IPS-18a (cell line): ENCODE data around the gene ABCA5.
"Not testable (repeated sequence)": the region's sequence is repeated elsewhere in the genome, so short reads cannot be mapped to it uniquely, and the experiment has no call there.

Experiments
- H3K27ac ChIP-seq: one replicate; pipeline ENCODE4 v1.5.1; 2013; ENCODE audit warnings: low read length
- H3K27me3 ChIP-seq: one replicate; pipeline ENCODE4 v1.6.1; 2013; ENCODE audit warnings: mild to moderate bottlenecking, low read length; ENCODE audit not compliant: control insufficient read depth, insufficient read depth
- H3K36me3 ChIP-seq: one replicate; pipeline ENCODE4 v1.6.1; 2013; ENCODE audit warnings: low read depth, low read length; ENCODE audit not compliant: control insufficient read depth
- H3K4me1 ChIP-seq: one replicate; pipeline ENCODE4 v1.6.1; 2013; ENCODE audit warnings: low read depth, low read length; ENCODE audit not compliant: control insufficient read depth
- H3K4me3 ChIP-seq: one replicate; pipeline ENCODE4 v1.5.1; 2013; ENCODE audit warnings: low read length
- H3K9ac ChIP-seq: one replicate; pipeline ENCODE4 v1.6.1; 2013; ENCODE audit warnings: mild to moderate bottlenecking, low read length, moderate library complexity
- H3K9me3 ChIP-seq: one replicate; pipeline ENCODE4 v1.6.1; 2013; ENCODE audit warnings: low read depth, low read length; ENCODE audit not compliant: control insufficient read depth

ABCA5 gene

DNA sequence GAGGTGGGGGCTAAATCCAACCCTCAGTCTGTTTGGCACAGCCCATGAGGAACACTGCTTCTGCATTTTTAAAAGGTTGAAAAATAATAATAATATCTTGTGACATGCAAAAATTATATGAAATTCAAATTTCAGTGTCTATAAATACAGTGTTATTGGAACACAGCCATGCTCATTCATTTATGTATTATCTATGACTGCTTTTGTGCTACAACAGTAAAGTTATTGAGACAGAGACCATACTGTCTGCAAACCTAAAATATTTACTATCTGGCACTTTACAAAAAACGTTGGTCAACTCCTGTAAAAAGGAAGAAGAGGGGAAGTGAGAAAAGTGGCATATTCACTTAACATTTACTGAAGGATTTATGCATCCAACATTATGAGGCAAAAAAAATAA lies 3.1 kb downstream of the ABCA5 start:
- no peak overlapping the region for H3K27ac ChIP-seq

DNA sequence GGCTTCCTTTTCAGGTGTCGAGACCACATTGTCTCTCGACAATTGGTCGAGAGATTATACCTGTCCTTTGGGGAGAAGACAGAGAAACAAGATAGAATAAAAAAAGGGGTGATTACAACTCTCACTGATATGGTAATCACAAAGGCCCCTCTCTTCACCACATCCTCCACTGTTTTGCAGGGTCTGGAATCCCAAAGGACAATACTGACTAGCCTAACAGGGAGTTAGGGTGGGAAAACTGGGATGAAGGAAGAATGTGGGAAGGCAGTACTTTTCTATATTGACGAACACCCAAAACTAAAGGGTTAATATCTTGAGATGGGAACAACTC lies 6.1 kb downstream of the ABCA5 start:
- H3K4me3 ChIP-seq, result peak overlapping the region; percentile 7
- H3K9ac ChIP-seq, result no peak overlapping the region
- no peaks in the 10 kb centered on the region for H3K36me3 ChIP-seq
- no peak overlapping the region for H3K27ac ChIP-seq
- H3K27me3 ChIP-seq, result peaks cover 16% of the 10 kb centered on the region
- H3K9me3 ChIP-seq, result no peaks in the 10 kb centered on the region
- peaks cover 30% of the 10 kb centered on the region for H3K4me1 ChIP-seq

More for the DNA sequence above, 3.1 kb downstream of the ABCA5 start:
- H3K27me3 ChIP-seq, result peaks cover 30% of the 10 kb centered on the region
- H3K4me1 ChIP-seq, result peaks cover 34% of the 10 kb centered on the region
- H3K4me3 ChIP-seq, result no peak overlapping the region
- H3K9ac ChIP-seq, result no peak overlapping the region
- H3K36me3 ChIP-seq, result no peaks in the 10 kb centered on the region
- no peaks in the 10 kb centered on the region for H3K9me3 ChIP-seq

DNA sequence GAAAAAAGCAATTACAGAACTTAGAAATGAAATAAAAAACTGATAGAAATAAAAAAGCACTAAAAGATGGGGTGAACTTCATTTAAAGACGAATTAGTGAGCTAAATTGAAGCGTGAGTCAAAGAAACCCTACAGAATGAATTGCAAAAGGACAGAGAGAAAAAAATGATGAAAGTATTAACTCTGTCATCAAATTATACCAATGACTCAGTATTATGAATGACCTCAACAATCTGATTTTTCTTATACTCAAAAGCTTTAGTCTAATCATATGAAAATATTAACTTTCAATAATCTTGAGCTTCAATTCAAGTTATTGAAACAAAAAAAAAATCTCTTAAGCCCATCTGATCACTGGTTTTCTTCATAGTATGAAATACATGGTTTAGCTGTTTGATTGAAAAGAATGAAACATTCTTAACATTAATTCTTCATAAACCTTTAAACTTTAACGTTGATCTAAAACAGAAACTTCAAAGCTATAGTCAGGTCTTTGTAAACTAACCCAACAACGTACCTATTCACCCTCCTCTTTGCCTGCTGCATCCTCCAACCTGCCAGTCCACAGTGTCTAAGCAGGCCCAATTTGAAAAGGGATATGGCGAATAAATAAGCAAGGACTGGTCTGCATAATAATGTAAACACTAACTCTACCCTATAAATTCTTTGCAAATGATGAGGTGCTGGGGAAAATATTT lies 6.6 kb downstream of the ABCA5 start:
- peaks cover 11% of the 10 kb centered on the region for H3K27me3 ChIP-seq
- H3K36me3 ChIP-seq, result no peaks in the 10 kb centered on the region
- H3K4me3 ChIP-seq, result peak overlapping the region; percentile 7
- no peak overlapping the region for H3K9ac ChIP-seq
- no peak overlapping the region for H3K27ac ChIP-seq
- no peaks in the 10 kb centered on the region for H3K9me3 ChIP-seq
- peaks cover 29% of the 10 kb centered on the region for H3K4me1 ChIP-seq

DNA sequence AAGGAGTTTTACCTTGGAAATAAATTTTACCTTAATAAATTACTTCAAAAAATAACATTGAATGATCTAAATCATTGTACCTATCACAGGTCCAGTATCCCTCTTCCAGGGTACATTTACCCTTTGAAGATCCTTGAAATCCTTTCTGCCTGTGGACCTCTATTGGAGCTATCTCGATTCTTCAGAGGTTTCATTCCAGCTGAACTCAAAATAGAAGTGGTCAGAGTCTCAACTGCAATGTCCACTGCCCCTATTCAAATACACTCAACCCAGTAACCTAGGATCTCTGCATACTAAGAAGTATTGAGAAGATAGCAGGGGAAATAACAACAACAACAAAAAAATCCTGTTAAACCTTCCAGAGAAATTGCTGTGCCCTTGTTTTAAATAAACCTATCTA lies 9.3 kb downstream of the ABCA5 start:
- Histone ChIP-seq H3K36me3 (no peaks in the 10 kb centered on the region), H3K27ac (no peak overlapping the region), H3K9me3 (no peaks in the 10 kb centered on the region), H3K4me3 (no peak overlapping the region), H3K27me3 (no peaks in the 10 kb centered on the region), H3K4me1 (peaks cover 22% of the 10 kb centered on the region), H3K9ac (no peak overlapping the region)

DNA sequence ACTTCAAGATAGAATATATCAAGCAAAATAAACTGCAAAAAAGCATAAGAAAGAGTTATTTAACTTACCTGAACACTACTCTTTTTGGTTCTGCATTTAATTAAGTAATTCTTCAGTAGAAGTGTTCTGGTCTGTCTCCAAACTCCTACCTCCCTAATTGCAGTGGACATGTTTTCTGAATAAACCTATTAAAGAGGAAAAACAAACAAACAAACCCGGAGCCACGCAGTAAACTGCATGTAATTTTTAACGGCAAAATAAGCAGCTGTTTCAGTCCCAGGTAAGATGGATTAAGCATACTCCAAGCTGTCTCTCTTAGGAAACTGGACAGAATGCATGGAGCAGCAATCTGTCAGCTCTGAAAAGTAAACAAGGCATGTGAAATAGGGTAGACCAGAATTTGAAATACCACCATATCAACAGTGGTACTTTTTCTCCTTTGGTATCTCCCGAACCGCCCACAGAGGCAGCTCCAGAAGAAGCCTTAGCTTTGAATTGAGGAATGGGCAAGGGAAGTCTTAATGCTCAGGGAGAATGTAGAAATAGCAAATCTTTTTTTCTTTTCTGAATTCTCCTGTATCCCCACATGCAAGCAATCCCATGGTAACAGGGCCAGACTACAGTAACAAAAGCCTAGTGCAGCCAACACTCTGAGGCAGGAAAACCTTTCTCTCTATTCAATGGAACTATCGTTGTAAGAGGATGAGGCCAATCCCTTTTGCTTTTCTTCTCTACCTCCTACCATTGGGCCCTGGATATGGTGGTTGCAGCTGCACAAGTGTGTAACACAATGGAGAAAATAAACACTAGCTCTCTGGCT lies 12.5 kb downstream of the ABCA5 start:
- Histone ChIP-seq H3K27ac (no peak overlapping the region), H3K36me3 (no peaks in the 10 kb centered on the region), H3K9me3 (no peaks in the 10 kb centered on the region), H3K4me3 (no peak overlapping the region), H3K9ac (no peak overlapping the region), H3K27me3 (no peaks in the 10 kb centered on the region), H3K4me1 (peaks cover under 1% of the 10 kb centered on the region)

DNA sequence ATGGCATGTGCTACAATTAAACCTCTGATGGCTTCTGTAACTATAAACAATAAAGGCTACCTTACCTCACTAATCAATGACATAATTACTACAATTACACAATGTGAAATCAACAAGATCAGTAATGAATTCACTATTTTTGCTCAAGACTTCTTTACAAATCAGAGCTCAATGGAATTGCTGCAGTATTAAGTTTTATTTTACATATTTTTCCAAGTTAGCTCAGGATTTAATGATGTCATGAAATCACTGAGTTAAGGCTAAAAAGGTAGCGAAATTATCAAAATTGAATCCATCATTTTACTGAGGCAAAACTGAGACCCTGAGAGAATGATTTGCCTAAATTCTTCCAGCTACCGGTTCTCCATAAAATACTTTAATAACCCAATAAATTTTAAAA lies 21.8 kb downstream of the ABCA5 start:
- H3K4me1 ChIP-seq, result no peaks in the 10 kb centered on the region
- H3K36me3 ChIP-seq, result no peaks in the 10 kb centered on the region
- no peaks in the 10 kb centered on the region for H3K9me3 ChIP-seq

DNA sequence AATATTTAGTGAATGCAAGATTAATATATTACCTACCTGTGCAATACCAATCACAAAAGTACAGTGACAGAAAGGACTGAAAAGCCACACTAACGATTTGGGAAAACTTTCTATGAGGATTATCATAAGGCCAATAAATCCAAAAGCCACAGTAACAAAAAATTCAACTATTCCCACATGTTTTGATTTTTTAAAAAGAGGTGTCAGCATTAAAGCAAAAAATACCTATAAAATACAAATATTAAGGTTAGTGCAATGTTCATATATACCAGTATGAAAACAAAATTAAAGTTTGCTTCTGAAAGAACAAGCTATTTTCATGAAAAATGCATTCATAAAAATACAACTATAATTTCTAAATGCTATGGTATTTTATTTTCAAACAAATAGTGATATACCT lies 24.3 kb downstream of the ABCA5 start:
- Histone ChIP-seq H3K36me3 (no peaks in the 10 kb centered on the region), H3K27me3 (no peaks in the 10 kb centered on the region), H3K4me3 (no peak overlapping the region), H3K9ac (no peak overlapping the region), H3K9me3 (no peaks in the 10 kb centered on the region), H3K27ac (no peak overlapping the region), H3K4me1 (no peaks in the 10 kb centered on the region)

More for the DNA sequence above, 21.8 kb downstream of the ABCA5 start:
- Histone ChIP-seq H3K27me3 (no peaks in the 10 kb centered on the region), H3K4me3 (no peak overlapping the region), H3K27ac (no peak overlapping the region), H3K9ac (no peak overlapping the region)

DNA sequence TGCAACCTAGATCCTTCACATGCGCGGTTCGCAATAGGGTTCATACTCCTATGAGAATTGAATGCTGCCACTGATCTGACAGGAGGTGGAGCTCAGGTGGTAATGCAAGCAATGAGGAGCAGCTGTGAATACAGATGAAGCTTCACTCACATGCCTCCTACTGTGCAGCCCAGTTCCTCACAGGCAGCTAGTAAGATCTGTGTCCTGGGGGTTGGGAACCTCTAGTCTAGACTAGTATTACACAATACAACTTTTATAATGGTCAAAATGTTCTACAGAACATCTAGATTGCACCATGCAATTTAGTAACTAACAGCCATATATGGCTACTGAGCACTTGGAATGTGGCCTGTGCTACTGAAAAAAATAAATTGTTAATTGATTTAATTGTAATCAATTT lies 26.7 kb downstream of the ABCA5 start:
- Histone ChIP-seq H3K4me1 (no peaks in the 10 kb centered on the region), H3K36me3 (no peaks in the 10 kb centered on the region), H3K27ac (no peak overlapping the region), H3K4me3 (no peak overlapping the region), H3K27me3 (no peaks in the 10 kb centered on the region), H3K9me3 (no peaks in the 10 kb centered on the region), H3K9ac (no peak overlapping the region)

DNA sequence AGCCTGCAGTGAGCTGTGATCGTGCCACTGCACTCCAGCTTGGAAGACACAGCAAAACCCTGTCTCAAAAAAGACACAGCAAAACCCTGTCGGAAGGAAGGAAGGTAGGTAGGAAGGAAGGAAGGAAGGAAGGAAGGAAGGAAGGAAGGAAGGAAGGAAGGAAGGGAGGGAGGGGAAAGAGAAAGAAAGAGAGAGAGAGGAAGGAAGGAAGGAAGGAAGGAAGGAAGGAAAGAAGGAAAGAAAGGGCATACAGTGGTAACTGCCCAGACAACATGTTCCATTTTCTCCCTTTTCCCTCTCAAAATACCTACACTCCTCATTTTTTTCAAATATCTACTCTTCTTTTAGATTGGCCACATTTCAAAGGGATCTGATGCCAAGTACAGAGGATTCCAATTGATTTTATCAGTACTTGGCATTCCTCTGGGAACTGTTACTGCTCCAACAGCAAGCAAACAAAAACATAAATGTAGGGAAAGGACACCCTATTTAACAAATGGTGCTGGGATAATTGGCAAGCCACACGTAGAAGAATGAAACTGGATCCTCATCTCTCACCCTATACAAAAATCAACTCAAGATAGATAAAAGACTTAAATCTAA lies 28.7 kb downstream of the ABCA5 start:
- not testable (repeated sequence) for H3K27ac ChIP-seq, H3K9ac ChIP-seq, H3K27me3 ChIP-seq, H3K36me3 ChIP-seq, H3K4me3 ChIP-seq, H3K9me3 ChIP-seq, H3K4me1 ChIP-seq

DNA sequence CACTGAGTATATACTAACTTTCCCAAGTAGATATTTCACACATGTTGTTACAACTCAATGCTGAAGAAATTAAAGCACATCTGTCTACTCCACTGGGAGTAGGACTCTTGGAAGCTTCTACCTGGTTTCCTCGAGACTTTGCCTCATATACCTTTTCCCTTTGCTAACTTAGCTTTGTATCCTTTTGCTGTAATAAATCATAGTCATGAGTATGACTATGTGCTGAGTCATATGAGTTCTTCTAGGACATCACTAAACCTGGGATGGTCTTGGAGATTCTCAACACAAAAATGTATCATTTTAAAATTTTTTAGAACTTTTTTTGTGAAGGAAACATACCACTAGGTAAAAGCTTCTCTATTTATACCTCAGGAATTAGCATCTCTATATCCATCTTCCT lies 39.8 kb downstream of the ABCA5 start:
- Histone ChIP-seq H3K4me1 (no peaks in the 10 kb centered on the region), H3K27me3 (no peaks in the 10 kb centered on the region), H3K4me3 (no peak overlapping the region), H3K9me3 (no peaks in the 10 kb centered on the region), H3K36me3 (no peaks in the 10 kb centered on the region), H3K27ac (no peak overlapping the region), H3K9ac (no peak overlapping the region)

DNA sequence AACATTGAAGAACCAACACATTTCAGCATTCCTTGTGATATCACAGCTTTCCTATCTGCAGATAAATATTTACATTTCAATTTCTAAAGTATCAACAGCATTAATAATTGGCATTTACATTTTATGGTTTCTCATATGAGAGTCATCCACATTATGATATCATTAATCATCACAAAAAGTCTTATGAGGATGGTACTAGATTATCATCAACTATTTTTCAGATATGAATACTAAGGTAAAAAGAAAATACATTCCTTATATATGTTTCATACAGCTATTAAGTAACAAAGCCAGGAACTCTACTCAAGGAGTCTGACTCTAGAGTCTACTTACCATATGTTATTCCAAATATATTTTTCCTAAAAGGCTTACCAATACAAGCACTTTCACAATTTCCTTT lies 40.7 kb downstream of the ABCA5 start:
- Histone ChIP-seq H3K27ac (no peak overlapping the region), H3K9ac (no peak overlapping the region), H3K4me3 (no peak overlapping the region), H3K36me3 (no peaks in the 10 kb centered on the region), H3K4me1 (no peaks in the 10 kb centered on the region), H3K9me3 (no peaks in the 10 kb centered on the region), H3K27me3 (no peaks in the 10 kb centered on the region)
